Measurements from ENCODE around the gene ADRB2.

GRCh38 chr5:148838357-148838756, 11.9 kb downstream of the ADRB2 start:
- no peak for TF ChIP-seq CTCF (IDR thresholded peaks at IDR 0.05; ENCODE audit: low read length)
- TF ChIP-seq EZH2 (IDR thresholded peaks at IDR 0.05; ENCODE audit: borderline replicate concordance, low read length) = no peak
